Thoracic aorta endothelial cell (primary cell): ENCODE measurements around the gene LZTS2. TPM values are rescaled to one million over a fixed set of nuclear protein-coding genes. Genes with fewer than 3 reads are reported as not detected.

Experiments used
- small RNA-seq: library from RNA; depleted of rRNA; stranded (forward); fragments of <200 nt; gene quantifications from one replicate; pipeline ENCODE3, GENCODE V24; 2012
- total RNA-seq: library from RNA; depleted of rRNA; stranded (reverse); fragments of >200 nt; gene quantifications from 2 replicates; pipeline ENCODE4 v1.2.3, GENCODE V29; 2012

Gene LZTS2, protein sequence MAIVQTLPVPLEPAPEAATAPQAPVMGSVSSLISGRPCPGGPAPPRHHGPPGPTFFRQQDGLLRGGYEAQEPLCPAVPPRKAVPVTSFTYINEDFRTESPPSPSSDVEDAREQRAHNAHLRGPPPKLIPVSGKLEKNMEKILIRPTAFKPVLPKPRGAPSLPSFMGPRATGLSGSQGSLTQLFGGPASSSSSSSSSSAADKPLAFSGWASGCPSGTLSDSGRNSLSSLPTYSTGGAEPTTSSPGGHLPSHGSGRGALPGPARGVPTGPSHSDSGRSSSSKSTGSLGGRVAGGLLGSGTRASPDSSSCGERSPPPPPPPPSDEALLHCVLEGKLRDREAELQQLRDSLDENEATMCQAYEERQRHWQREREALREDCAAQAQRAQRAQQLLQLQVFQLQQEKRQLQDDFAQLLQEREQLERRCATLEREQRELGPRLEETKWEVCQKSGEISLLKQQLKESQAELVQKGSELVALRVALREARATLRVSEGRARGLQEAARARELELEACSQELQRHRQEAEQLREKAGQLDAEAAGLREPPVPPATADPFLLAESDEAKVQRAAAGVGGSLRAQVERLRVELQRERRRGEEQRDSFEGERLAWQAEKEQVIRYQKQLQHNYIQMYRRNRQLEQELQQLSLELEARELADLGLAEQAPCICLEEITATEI
- 38.6 and 52.3 TPM in 2 replicates for total RNA-seq

DNA sequence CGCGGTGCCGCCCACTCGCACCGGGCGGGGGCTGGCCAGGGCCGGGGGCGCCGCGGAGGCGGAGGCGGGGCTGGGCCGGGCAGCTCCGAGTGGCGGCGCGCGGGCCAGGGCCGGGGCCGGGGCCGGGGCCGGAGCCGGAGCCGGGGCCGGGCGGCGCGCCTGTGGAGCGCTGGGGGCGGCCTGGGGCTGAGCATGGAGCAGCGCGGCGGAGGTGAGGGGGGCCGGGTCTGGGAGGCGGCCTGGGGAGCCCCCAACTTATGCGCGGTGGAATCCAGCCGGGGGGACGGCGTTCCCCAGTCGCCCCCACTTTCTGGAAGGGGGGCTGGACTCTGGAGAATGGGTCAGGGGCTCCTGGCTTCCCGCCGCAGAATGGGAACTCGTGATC, at the start of gene LZTS2:
Gene LZTS2 (plus strand): TSS at position 67 of the 385 bp plus-strand sequence. CDS start 2,731 bp downstream, outside the sequence.

DNA sequence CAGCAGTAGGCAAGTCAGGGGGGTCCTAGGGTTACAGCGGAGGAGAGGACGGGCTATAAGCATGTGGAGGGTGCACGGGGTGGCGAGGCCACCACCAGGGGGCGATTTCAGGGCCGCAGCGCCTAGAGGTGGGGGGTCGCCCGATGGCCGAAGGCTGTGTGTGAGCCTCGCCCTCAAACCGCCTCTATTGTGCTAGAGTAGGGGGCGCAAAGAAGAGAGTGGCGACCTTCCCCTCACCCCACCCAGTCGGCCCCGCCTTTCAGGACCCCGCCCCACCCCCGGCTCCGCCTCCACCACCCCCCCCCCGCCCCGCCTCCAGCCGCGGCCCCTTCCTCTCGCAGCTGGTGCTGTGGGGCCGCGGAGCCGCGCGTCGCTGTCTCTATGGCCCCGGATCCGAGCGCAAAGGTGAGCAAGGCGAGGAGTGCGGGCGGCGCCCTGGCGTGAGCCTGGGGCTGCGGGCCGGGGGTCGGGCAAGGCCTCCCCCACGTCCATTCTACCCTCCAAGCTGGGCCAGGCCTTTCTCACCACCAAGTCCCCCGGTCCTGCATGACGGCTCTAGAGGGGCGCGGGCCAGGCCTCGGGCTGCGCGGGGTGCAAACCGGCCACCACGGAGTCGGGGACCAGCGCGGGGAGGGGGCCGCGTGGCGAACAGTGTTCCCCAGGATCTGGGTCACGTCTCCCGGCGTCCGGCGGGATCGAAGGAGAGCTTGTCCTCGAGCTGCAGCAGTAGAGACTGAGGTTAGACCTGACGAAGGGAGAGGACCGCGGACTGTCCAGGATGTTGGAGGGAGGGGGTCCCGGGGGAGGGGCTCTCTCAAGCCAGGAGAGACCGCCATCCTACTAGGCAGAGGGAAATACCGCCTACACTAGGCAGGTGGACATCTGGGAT, 30.2 kb upstream of the LZTS2 start, which contains the start of gene SEMA4G:
Gene SEMA4G (plus strand): TSS at position 318 of the 889 bp plus-strand sequence. CDS start 3,409 bp downstream, outside the sequence.

DNA sequence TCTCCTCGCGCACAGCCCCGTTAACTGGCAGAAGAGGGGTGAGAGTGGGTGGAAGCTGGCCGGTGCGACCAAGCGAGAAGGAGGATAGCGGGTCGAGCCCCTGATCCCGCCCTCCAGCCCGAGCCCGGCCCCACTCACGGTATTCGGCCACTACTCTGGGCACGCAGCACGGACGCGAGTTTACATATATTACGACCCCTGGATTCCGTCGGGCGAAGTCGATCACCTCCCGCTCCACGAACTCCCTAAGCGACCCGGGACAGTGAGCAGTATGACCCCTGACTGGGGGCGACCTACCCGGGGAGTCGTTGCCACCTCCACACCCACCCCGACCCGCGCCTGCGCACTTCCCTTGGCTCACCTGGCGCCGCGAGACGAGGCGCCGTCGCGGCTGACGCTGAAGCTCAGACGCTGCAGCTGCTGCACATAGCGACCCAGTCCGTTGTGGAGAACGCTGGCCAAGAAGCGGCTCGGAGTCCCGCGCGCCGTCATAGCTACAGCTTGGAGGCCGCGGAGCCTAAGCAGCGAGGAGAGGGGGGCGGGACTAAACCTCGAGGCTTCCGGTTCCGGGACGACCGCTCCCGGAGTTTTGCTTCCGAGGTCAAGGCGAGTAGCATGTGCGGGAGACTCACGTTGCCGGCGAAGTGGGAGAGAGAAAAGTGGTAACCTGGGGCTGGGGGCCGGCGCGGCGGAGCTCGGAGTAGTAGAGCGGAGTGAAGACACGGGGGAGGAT, 12.5 kb upstream of the LZTS2 start, which contains the start of the genes MRPL43 and TWNK:
Gene MRPL43 (minus strand): TSS at position 546 of the 733 bp plus-strand sequence. CDS start 54 bp downstream, at position 492.
Gene TWNK (plus strand): TSS at position 592 of the 733 bp plus-strand sequence. CDS start 668 bp downstream, outside the sequence.

DNA sequence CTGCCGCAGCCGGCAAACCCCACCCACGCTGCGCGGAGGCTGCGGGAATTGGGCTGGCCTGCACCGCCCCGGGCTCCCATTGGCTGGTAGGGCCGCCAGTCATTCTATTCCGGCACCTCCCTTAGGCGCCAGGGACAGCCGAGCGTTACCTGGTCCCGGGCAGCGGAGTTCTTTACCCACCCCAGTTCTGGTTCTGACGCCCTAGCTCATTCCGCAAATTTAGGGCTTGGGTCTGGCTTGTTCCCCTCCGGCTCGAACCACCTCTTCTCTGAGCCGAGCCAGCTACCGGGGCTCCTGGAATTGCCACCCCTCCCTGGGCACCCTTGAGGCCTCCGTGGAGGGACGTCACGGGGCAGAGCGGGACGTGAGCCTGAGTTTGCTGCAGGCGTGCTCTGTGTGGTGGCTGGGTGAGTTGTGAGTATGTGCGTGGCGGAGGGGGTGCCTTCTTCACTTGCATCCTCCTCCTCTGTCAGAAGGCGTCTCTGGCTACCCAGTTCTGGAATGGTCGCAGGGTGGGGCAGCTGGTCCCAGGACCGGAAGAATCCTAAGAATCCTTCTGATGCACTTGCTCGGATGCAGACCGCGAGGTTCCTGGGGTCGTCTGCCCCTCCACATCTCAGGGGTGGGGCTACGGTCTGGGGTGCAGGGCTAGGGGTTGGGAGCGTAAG, 31.7 kb downstream of the LZTS2 start, which contains the start of the genes PDZD7 and SFXN3:
Gene PDZD7 (minus strand): TSS at position 2 of the 668 bp plus-strand sequence. CDS start 910 bp downstream, outside the sequence.
Gene SFXN3 (plus strand): TSS at position 107 of the 668 bp plus-strand sequence. CDS start 3,461 bp downstream, outside the sequence.

Small RNA genes lying within 50 kb of the gene (small RNA-seq; reads per million reads assigned to genes)
- not detected for gene MIR608

Other genes with a start within 250 kb of the LZTS2 start
- 39.2 and 41.2 TPM in 2 replicates for gene SLF2, start 86.8 kb upstream of the LZTS2 start, total RNA-seq
- 1.5 and 1.6 TPM in 2 replicates for gene SEMA4G, start 30.3 kb upstream of the LZTS2 start, total RNA-seq
- 45.1 and 48.6 TPM in 2 replicates for gene MRPL43, start 12.3 kb upstream of the LZTS2 start, total RNA-seq
- gene TWNK, start 12.3 kb upstream of the LZTS2 start, total RNA-seq, result 7.6 and 9.2 TPM in 2 replicates
- gene PDZD7, start 31.3 kb downstream of the LZTS2 start, total RNA-seq, result 0.50 and 0.53 TPM in 2 replicates
- 73.4 and 84.9 TPM in 2 replicates for gene SFXN3, start 31.4 kb downstream of the LZTS2 start, total RNA-seq
- 2.4 and 2.9 TPM in 2 replicates for gene KAZALD1, start 62.2 kb downstream of the LZTS2 start, total RNA-seq
- gene TLX1, start 131.5 kb downstream of the LZTS2 start, total RNA-seq, result 0.40 TPM in 1 of 2 replicates, not detected in the other
- not detected in 2 replicates for gene LBX1, start 229.7 kb downstream of the LZTS2 start, total RNA-seq